Suprapubic skin (tissue), 4 donors: ENCODE data around the gene MED20.

Source experiments
- EP300 ChIP-seq: sonication (generic); formaldehyde crosslinking; IDR thresholded peaks from one replicate; pipeline ENCODE4 v1.6.1; 2017; ENCODE audit warnings: antibody characterized with exemption
- POLR2A ChIP-seq, 2 donors: fragments of 450-650 bp; IDR thresholded peaks; one replicate each; pipeline ENCODE4 v1.6.1; 2017; ENCODE audit warnings: antibody characterized with exemption in 2 of 2, mild to moderate bottlenecking in 2 of 2, moderate library complexity in 2 of 2
- POLR2AphosphoS5 ChIP-seq, 3 donors: sonication (generic); formaldehyde crosslinking; IDR thresholded peaks; one replicate each; pipeline ENCODE4 v1.6.1; 2017; ENCODE audit warnings: antibody characterized with exemption in 3 of 3
- TF ChIP-seq, protein P1 (sequence below), 2 donors: fragments of 200-600 bp in 1 of 2; fragments of 450-650 bp in 1 of 2; sonication (generic) in 1 of 2; IDR thresholded peaks; one replicate each; pipeline ENCODE4 v1.5.1; 2016 to 2019; ENCODE audit warnings: antibody characterized with exemption in 2 of 2, mild to moderate bottlenecking in 1 of 2, moderate library complexity in 1 of 2

DNA sequence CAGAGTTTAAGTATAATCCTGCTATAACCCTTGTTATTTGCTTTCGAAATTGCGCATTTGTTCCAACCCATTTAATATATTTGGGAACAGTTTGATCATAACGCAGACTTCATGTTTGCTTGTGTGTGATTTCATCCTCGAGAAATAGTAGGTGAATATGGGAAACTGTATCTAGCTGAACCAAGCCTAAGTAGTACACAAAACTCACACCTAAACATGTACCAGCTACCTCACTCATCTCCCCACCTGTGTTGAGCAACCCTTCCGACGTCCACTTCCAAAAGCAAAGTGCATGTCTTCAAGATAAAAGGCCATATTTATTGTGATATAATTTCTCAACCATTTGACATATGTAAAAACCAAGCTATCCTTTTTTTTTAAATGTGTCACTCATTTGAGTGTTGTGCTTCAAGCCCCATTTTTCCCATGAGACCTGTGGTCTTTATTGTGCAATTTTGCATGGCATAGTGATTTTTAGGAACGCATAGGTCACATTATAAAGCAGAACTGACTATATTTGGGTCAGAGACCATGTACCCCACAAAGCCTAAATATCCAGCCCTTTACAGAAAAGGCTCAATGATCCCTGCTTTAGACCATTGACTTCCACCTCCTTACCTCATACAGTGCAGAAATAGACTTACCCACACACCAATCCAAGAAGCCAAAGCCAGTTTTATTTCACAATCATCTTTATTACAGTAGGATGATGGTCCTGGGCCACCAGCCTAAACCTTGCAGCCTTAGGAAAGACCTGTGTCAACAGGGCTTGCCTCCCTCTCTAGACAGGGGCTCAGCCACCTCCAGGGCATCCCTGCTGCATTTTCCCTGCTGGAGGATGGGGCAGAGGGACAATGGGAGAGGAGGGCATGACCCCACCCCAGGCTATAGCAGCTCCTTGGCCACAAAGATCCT is 13.6 kb upstream of the MED20 start:
- TF ChIP-seq, protein P1, sequence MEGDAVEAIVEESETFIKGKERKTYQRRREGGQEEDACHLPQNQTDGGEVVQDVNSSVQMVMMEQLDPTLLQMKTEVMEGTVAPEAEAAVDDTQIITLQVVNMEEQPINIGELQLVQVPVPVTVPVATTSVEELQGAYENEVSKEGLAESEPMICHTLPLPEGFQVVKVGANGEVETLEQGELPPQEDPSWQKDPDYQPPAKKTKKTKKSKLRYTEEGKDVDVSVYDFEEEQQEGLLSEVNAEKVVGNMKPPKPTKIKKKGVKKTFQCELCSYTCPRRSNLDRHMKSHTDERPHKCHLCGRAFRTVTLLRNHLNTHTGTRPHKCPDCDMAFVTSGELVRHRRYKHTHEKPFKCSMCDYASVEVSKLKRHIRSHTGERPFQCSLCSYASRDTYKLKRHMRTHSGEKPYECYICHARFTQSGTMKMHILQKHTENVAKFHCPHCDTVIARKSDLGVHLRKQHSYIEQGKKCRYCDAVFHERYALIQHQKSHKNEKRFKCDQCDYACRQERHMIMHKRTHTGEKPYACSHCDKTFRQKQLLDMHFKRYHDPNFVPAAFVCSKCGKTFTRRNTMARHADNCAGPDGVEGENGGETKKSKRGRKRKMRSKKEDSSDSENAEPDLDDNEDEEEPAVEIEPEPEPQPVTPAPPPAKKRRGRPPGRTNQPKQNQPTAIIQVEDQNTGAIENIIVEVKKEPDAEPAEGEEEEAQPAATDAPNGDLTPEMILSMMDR (IDR thresholded peaks at IDR 0.05), result no peak
- TF ChIP-seq EP300, result no peak
- no peak for TF ChIP-seq POLR2AphosphoS5 (IDR thresholded peaks at IDR 0.05)
- no peak for TF ChIP-seq POLR2A (IDR thresholded peaks at IDR 0.05)
